HG02970 (cell line): Measurements from ENCODE around the gene DAAM2.

Source experiments
- ATAC-seq: cut with Tn5 transposase; IDR thresholded peaks from one replicate; pipeline ENCODE4 v1.9.1; 2021; ENCODE audit warnings: mild to moderate bottlenecking, moderate library complexity, moderate number of reproducible peaks; ENCODE audit not compliant: unreplicated experiment, low FRiP score

DAAM2 gene

DNA sequence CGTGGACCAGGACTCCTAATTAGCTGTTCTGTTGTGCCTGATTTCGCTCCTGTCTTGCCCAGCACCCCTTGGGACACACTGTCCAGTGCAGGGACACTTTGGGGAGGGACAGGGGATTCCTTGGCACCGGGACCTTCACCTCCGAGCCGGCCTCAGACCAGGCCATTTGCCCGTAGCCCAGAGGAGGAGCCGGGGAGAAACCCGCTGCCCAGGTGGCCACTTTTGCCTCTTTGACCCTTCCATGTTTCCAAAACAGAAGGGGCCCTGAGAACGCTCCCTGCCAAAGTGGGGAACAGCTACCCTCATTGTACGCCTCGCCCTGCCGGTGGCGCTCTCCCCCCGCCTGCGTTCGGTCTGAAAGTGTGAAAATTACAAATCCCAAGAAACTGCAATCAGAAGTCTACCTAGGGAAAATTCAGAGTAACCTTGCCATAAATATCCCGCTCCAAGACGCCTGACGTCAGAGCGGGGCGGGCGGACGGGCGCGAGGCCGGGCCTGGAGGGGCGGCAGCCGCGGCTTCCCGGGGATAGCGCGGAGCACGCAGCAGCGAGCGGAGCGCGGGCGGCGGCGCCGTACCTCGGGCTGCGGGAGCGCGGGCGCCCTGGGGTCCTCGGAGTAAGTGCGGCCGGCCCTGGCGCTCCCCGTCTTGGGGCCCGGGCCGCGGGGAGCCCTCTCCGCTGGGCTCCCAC lies at the start of gene DAAM2:
TSS of gene DAAM2 (plus strand) at position 527 of the 690 bp plus-strand sequence. CDS start 63,927 bp downstream, outside the sequence.
- no peak for ATAC-seq

DNA sequence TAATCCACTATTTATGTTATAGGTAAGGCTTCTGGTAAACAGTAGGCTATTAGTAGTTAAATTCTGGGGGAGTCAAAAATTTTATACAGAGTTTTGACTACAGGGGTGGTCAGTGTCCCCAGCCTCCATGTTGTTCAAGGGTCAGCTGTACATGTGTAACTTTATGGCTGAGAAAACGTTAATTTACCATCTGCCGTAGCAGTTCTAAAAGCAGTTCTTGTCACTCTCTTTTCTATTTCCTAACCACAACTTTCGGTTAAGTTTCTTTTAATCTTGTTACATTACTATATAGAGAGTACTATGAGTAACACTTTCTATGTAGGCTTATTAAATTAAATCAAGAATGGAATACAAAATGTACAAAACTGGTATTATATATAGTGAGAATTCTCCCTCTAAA lies 45.4 kb upstream of the DAAM2 start:
- no peak for ATAC-seq

DNA sequence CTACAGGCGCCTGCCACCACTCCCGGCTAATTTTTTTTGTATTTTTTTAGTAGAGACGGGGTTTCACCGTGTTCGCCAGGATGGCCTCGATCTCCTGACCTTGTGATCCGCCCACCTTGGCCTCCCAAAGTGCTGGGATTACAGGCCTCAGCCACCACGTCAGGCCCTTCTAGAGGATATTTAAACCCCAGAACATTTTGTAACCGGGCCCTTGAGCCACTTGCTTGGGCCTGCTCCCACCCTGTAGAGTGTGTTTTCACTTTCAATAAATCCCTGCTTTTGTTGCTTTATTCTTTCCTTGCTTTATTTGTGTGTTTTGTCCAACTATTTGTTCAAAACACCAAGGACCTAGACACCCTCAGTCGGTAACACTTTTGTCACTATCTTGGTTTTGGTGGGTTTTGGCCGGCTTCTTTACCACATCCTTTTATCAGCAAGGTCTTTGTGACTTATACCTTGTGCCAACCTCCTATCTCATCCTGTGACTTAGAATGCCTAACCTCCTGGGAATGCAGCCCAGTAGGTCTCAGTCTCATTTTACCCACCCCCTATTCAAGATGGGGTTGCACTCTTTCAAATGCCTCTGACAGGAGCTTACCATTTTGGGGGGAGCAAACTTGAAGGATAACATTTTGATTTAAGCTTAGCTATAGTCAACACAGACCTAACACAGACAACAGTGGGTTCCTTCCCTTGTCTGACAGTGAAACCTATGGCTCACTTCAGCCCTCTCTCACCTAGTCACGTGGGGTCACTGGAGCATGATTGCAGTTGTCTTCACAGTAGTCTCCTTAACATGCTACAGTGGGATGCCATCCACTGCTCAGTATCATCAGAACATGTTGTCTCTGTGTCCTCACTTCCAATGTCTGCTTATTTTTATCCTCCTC lies 39.1 kb upstream of the DAAM2 start:
- no peak for ATAC-seq

DNA sequence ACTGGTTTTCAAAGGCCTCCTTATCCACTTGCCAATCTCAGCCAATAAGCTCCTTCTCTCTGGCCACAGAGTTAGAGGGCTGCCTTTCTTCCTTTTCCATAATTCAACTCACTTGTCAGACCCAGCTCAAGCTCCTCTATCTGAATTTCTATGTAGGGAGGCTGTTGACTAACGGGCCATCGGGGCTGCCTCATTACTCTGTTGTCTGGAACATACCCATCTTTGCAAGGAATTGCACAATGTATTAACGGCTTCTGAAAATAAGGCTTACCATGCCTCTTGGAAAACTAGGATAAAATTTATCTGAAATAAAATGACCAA lies 38.5 kb upstream of the DAAM2 start:
- ATAC-seq = no peak

DNA sequence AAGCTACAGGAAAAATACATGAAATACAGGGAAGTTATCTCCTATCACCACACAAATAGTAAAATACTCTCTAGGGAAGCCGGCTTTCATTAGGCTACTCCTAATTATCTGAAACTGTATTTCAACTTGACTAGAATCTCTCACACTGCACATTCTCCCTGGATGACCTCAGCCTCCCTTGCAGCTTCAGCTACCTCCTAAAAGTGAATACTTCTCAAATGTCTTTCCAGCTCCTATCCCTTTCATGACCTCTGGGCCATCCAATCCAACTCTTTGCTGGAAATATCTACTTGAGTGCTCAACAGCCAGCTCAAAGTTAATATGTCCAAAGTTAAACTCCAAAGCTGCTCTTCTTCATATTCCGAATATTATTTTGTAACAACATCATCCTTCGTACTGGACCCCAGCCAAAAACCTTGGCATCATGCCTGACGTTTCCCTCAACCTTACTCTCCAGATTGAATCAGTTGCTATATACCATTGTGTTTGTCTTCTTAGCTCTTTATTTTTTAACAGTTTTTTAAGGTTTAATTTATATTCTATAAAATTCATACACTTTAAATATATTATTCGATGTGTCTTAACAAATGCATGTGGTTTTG lies 37.6 kb upstream of the DAAM2 start:
- ATAC-seq = no peak

DNA sequence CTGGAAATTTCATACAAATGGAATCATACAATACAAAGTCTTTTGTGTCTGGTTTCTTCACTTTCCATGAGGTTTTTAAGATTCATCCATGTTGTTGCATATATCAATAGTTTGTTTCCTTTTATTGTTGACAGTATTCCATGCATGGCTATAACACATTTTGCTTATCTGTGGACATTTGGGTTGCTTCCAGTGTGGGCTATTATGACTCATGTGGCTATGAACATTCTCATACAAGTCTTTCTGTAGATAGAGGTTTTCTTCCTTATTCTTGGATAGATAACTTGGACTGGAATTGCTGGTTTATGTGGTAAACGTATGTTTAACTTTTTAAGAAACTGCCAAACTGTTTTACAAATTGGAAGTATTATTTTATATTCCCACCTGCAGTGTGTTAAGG lies 36.9 kb upstream of the DAAM2 start:
- ATAC-seq = no peak

DNA sequence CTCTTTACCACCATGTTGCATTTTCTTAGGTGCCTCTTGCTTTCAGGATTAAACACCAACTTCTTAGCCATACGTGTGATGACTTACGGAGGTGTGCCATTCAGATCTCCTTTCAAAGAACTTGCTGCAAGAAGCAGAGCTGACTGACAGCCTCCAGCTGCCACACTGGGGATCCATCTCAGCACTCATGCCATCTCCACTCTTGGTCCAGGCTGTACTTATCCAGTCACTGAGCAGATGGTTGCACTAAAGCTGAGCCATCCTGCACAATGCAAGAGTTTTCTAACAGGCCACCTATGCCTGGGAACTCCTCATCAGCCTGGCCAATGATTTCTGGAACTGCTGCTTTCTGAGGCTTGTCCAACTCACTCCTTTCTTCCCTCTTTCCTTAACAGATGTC lies 35.6 kb upstream of the DAAM2 start:
- ATAC-seq = no peak

DNA sequence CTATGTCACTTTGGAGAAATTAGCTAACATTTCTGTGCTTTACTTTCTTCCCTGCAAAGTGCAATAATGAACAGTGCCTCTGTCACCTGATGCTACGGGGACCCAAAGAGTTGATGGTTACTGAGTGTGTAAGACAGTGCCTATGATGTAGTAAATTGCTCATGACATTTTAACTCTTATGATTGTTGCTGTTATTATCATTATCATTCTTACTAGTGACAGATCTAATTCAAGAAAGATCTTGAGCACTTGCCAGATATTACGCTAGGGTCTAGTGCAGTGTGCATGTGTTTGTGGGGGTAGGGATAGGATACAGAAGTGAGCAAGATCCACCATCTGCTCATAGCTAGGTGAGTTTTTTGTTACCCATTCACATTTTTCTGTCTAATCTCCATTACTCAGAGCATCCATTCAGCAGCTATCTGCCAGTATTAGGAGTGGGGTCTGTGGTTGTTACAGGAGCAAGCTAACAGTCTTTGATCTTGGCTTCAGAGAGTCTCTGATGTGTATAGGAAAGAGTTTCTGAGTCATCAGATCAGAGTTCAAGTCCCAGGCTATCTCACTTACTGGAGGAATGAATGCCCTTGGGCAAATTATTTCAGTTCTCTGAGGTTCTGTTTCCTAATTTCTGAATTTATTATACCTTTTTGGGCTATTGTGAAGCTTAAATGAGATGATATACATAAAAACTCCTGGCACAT lies 33.1 kb upstream of the DAAM2 start:
- ATAC-seq = no peak

DNA sequence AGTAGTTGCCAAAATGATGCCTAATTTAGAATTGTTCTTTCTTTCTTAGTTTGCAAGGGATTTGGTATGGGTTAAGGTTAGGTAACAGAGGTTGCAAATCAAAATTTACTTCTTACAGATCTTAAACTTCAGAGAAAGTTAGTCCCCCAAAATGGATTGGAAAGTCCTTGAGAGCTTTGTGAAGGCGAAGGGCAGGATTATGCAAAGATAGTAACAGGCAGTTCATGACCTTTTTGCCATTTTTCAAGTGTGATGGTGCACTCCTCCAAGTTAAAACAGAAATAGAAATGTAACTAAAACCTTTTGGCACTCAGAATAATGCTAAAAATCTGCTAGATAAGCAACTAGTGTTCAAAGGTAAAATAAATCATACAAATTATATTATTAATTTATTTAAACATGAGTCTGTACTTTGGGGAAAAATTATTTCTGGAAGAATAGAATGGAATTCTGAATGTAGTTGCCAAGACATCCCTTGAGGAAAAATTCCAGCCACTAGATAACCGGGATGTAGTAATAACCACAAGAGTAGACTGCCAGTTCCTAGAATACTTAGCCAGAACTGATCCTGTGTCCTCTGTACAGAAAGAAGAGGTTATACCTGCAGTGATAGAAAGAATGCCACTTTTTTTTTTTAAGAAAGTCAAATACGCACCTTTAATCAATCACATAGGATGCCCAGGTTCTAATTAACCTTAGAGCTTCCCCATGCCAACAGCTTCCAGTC lies 31.8 kb upstream of the DAAM2 start:
- no peak for ATAC-seq

DNA sequence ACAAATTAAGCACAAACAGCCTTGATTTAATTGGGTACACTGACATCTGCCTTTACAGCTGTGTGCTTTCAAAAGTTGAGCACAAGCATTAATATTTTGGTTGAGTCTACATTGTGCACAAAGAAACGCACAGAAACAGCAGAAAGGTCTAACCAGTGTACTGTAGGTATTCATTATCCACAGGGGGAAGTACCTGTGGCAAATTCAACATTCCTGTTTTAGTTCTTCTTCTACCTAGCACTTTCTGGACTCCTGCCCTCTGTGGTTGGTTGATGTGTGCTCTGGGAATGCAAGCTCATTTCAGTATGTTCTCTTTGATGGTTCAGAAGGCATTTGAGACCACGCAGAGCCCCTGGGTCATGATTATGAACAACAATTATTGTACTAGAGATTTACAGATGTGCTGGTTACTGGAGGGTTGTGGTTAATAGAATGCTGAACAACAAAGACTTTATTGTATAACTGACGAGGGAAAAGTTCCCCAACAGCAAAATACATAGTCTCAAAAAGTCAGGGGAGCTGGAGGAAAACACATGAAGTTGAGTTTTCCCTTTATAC lies 26.6 kb upstream of the DAAM2 start:
- ATAC-seq = no peak

DNA sequence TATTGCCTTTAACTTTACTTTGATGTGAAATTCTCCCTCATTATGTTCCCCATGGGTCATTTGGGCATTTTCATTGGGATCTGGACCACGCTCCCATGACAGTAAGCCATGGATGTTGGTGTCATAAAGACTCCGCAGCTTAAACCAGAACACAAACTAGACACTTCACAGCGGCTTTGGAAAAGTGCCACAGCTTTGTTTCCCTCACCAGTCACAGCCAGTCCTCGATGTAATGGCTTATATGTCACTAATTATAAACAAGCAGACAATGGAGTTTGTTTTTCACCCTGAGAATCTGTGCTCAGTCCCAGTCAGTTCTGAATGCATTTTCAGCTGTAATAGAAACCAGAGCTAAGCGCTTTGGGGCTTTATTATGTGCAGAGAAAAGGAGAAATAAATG lies 23.2 kb upstream of the DAAM2 start:
- no peak for ATAC-seq

DNA sequence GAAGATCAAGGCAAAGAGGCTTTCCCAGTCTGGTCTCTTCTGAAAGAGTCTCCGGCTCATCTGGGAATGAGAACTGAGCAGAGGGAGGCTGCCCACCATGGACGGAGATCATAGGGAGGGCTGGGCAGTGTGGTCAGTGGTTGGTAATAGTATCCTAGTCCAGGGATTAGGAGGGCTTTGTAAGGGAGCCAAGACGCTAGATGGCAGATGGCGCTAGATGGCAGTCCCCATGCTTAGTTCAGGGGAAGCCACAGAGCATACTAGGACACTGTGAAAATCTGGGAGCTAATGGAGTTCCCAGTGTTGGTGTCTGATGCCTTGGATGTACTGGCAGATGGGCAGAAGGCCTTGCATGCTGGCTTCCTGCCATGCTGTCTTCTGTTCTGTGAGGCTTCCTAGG lies 21.7 kb upstream of the DAAM2 start:
- ATAC-seq = no peak

DNA sequence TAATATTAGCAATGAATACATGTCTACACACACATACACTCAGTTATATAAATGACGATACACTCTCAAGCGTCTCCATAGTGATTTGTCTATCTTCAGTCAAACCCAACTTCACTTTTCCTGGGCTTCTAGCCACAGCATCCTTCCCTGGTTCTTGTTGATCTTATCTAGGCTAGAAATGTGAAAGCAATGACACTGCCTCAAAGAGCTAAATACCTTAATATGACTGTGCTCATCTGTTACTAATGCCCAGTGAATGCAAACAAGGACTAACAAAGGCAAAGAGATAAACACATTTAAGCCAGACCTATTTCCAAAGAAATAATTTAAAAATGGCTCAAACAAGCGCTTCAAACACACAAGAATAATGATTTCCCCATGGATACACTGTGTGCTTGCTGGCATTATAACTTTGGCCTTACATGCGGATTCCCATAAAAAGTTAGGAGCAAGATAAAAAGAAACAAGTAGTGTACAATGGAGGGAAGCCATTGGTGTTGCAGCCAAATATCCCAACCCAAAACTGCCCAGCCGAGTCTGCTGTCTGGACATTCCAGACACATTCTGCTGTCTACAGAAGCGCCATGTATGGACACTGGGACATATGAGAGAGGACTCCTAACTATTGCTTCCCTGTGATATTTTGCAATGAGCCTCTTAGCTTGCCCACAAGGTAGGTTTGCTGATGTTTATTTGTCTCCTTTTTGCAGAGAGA lies 19.5 kb upstream of the DAAM2 start:
- ATAC-seq = no peak

DNA sequence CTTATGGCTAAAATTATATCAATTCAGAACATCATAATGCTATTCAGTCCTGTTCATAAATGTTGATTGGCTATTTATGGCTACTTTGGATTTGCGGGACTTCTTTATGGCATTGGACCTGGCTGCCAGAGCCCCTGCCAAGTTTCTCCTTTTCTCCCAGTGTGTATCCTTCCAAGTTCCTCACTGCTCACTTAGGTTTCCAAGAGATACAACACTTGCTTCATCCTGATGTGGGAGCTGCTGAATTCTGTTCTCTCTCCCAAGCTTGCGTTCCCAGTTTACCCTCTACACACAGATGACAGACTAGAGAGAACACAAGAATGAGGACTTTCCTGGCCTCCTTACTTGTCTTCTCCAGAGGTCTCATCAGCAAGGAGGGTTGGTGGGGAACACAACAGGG lies 18.4 kb upstream of the DAAM2 start:
- ATAC-seq = no peak

DNA sequence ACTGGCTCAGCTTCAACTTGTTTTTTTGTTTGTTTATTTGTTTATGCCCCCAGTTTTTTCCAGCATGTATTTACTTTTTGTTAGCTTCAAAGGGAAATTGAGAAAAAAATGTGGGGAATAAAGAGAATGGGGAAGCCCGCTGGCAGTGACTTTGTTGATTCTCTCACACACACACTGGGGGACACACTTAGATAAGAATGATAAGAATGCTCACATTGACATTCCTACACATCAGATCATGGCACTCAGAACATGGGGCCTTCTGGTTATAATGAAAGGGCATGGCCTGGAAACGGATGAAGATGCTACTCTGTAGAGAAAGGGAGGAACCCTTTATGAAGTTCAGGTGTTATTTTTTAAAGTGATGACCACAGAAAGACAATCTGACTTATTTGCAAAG lies 15.6 kb upstream of the DAAM2 start:
- ATAC-seq = no peak

DNA sequence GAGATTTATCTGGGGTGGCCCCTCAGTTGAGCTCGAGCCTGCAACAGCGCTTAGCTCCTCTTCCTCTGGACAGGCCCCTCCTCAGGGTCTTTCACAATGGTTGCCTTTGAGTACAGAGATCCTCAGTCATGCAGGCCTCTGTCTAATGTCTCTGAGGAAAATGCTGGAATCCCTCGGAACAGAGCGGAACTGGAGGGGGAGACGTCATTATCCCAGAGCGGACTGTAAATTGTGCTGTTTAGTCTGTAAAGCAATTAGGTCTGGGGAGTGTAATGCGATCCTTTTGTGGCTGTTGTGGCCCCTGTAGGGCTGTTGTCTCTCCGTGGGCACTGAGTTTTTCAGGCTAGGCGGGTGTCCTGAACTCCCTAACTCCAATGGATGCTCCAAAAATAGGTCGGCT lies 15.0 kb upstream of the DAAM2 start:
- no peak for ATAC-seq

DNA sequence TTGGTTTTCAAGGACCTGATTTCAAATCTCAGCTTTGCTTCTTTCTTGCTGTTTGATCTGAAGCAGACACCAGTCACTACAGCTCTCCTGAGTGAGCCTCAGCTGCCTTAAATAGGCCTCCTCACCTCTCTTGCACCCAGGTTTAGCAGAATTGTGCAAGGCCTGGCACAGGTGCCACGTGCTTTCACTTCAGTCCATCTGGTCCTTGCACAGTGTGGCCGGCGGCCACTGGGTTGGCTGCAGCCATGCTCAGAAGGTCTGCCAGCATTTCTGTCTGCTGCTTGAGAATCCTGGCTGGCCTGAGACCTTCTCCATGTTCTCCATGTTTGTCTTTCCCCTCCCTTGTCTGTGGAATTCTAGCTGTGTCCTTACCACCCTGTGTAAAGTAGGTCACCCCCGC lies 14.5 kb upstream of the DAAM2 start:
- ATAC-seq = no peak

DNA sequence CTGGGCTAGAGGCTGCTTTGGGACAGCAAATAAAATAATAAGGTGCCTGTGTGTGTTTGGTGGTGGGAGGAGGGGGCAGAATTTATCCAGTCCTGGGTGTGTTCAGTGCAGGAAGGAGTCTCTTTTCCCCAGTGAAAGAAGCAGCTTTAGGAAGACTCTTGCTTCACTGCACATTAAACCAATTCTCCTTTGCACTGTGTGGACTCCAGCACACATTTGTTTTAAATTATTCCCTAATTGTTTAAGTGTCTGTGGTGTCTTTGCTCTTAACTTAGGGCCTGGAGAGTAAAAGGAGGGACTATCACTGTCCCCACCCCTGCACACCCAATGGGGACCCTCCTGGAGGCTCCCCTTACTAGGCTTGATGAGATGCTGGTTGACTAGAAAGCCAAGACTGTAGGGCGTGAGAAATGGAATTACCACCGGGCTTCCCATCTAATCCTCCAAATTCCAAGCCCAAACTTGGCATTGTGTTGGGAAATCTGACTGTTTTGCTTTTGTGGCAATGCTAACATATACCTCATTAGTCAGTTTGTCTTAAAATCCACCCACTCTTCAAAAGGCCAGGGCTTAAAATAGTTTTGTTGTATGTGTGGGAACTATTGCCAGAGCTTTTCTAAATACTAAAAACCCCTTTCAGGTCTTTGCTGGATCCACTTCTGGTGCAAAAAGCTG lies 13.5 kb upstream of the DAAM2 start:
- ATAC-seq = no peak

DNA sequence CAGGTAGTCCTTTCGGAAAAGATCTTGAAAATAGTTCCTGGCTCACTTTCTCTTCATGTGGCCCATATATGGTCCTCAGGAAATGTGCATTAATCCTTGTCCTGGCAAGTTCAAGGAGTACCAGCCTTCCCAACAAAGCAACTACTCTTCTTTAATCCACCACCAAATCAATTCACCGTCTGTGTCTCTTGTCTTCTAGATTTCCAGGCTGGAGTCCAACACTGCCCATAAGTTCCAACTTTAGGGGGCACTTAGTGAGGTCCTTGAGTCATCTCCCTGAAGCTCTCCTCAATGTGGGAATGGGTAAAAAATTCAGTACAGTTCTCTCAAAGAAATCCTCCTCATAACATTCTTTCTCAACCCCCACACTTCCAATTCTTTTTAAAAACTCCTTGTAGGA lies 6.9 kb upstream of the DAAM2 start:
- no peak for ATAC-seq
